ENCODE measurements around the gene ZNF511. TPM values are rescaled to one million over a fixed set of nuclear protein-coding genes. Genes with fewer than 3 reads are reported as not detected.

Gene ZNF511
- total RNA-seq, 1 experiment from 2014 or later, result 42.7 TPM

DNA sequence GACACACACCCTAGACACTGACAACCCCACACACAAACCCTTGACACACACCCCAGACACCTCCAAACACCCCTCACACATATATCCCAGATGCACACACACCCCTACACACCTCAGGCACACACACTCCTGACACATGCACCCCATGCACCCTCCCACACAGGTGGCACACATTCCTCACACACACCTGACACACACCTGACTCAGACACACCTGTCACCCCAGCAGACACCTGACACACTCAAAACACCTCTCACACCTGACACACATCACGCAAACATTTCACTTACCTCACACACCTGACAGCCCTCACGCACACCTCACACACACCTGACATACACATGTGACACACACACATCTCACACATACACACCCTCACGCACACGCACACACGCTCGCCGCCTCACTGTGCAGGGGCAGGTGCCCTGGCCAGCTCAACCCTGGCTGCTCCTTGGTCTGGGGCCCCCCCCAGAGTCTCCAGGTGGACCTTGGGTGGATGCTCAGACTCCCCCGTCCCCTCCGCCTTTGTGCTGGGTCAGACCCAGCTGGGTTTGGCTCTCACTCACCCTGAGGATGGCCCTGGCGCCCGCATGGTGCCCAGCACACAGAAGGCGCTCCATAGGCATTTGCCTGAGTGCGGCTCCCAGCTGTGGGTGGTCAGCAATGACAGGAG, 31.1 kb downstream of the ZNF511 start:
- BruUV-seq (replicated peaks), result no TSS peak
- H3K4me1 Mint-ChIP-seq (ENCODE audit: insufficient read depth, unreplicated experiment), result no peaks in the 10 kb centered on the region
- no peaks in the 10 kb centered on the region for H3K9me3 Mint-ChIP-seq (ENCODE audit: unreplicated experiment)
- H3K36me3 Mint-ChIP-seq (ENCODE audit: insufficient read depth, unreplicated experiment), result no peaks in the 10 kb centered on the region
- ChIA-PET CTCF (interaction anchor here (2.1 kb wide), 1 partner anchor 10 kb away, joined by 9 read pairs; no protein-coding TSS in a partner anchor), POLR2A (no interaction called here)
- TF ChIP-seq, protein P1, sequence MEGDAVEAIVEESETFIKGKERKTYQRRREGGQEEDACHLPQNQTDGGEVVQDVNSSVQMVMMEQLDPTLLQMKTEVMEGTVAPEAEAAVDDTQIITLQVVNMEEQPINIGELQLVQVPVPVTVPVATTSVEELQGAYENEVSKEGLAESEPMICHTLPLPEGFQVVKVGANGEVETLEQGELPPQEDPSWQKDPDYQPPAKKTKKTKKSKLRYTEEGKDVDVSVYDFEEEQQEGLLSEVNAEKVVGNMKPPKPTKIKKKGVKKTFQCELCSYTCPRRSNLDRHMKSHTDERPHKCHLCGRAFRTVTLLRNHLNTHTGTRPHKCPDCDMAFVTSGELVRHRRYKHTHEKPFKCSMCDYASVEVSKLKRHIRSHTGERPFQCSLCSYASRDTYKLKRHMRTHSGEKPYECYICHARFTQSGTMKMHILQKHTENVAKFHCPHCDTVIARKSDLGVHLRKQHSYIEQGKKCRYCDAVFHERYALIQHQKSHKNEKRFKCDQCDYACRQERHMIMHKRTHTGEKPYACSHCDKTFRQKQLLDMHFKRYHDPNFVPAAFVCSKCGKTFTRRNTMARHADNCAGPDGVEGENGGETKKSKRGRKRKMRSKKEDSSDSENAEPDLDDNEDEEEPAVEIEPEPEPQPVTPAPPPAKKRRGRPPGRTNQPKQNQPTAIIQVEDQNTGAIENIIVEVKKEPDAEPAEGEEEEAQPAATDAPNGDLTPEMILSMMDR (IDR thresholded peaks at IDR 0.05; ENCODE audit: unreplicated experiment), result no peak
- no peak for DNase-seq (ENCODE audit: unreplicated experiment)
- no peak overlapping the region for H3K4me3 Mint-ChIP-seq (ENCODE audit: unreplicated experiment)
- peaks cover 6% of the 10 kb centered on the region for H3K27me3 Mint-ChIP-seq (ENCODE audit: insufficient read depth, unreplicated experiment)
- H3K27ac Mint-ChIP-seq (ENCODE audit: low read depth, unreplicated experiment), result no peak overlapping the region
- intact Hi-C loops (cut with micrococcal nuclease), result no loop called here

DNA sequence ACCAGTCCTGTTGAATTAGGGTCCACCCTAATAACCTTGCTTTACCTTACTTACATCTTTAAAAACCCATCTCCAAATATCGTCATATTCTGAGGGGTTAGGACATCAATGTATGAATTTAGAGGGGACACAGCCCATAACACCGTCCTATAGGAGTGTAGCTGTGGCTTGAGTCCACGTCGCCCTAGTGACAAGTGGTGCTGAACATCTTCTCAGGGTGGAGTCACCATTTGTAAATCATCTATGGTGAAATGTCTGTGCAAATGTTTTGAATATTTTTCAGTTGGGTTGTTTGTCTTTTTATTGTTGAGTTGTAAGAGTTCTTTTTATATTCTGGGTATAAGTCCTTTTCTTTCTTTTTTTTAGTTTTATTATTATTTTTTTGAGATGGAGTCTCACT, 33.3 kb downstream of the ZNF511 start:
- BruUV-seq (replicated peaks), result no TSS peak
- POLR2A ChIA-PET, result no interaction called here
- no peak overlapping the region for H3K27ac Mint-ChIP-seq (ENCODE audit: low read depth, unreplicated experiment)
- H3K27me3 Mint-ChIP-seq (ENCODE audit: insufficient read depth, unreplicated experiment), result no peaks in the 10 kb centered on the region
- DNase-seq (ENCODE audit: unreplicated experiment), result no peak
- H3K4me3 Mint-ChIP-seq (ENCODE audit: unreplicated experiment), result no peak overlapping the region
- intact Hi-C loops (cut with micrococcal nuclease), result no loop called here
- H3K4me1 Mint-ChIP-seq (ENCODE audit: insufficient read depth, unreplicated experiment), result no peaks in the 10 kb centered on the region
- peaks cover 10% of the 10 kb centered on the region for H3K36me3 Mint-ChIP-seq (ENCODE audit: insufficient read depth, unreplicated experiment)
- CTCF ChIA-PET, result interaction anchor here (2.1 kb wide), 1 partner anchor 12 kb away, joined by 9 read pairs; no protein-coding TSS in a partner anchor
- TF ChIP-seq, protein P1 (IDR thresholded peaks at IDR 0.05; ENCODE audit: unreplicated experiment), result no peak
- H3K9me3 Mint-ChIP-seq (ENCODE audit: unreplicated experiment), result no peaks in the 10 kb centered on the region

DNA sequence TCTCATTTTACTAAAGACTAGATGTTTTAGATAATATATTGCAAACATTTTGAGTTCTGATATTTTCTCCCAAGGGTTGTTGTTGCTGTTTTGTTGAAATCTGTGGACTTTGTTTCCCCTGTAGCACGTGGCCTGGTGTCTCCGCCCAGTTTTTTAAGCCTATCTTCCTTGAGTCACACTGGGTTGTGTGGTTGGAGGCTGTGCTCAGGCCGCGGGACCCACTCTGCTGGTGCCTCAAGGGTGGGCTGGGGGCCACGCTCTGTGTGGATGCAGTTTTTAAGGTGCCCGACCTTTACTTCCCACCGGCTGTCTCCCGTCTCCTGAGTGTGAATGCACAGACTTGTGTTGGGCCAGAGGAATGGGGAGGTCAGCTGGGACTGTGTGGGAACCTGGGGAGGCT, 34.2 kb downstream of the ZNF511 start:
- H3K9me3 Mint-ChIP-seq (ENCODE audit: unreplicated experiment), result no peaks in the 10 kb centered on the region
- no peak overlapping the region for H3K4me3 Mint-ChIP-seq (ENCODE audit: unreplicated experiment)
- intact Hi-C loops (cut with micrococcal nuclease), result no loop called here
- H3K4me1 Mint-ChIP-seq (ENCODE audit: insufficient read depth, unreplicated experiment), result no peaks in the 10 kb centered on the region
- H3K27ac Mint-ChIP-seq (ENCODE audit: low read depth, unreplicated experiment), result no peak overlapping the region
- no TSS peak for BruUV-seq (replicated peaks)
- CTCF ChIA-PET, result no interaction called here
- peaks cover 10% of the 10 kb centered on the region for H3K36me3 Mint-ChIP-seq (ENCODE audit: insufficient read depth, unreplicated experiment)
- DNase-seq (ENCODE audit: unreplicated experiment), result no peak
- TF ChIP-seq, protein P1 (IDR thresholded peaks at IDR 0.05; ENCODE audit: unreplicated experiment), result no peak
- POLR2A ChIA-PET, result no interaction called here
- H3K27me3 Mint-ChIP-seq (ENCODE audit: insufficient read depth, unreplicated experiment), result no peaks in the 10 kb centered on the region

GRCh38 chr10:133343558-133343957, 34.8 kb downstream of the ZNF511 start:
- intact Hi-C loops (cut with micrococcal nuclease), result no loop called here
- H3K27ac Mint-ChIP-seq (ENCODE audit: low read depth, unreplicated experiment), result no peak overlapping the region
- TF ChIP-seq, protein P1 (IDR thresholded peaks at IDR 0.05; ENCODE audit: unreplicated experiment), result no peak
- H3K36me3 Mint-ChIP-seq (ENCODE audit: insufficient read depth, unreplicated experiment), result peaks cover 10% of the 10 kb centered on the region
- H3K4me1 Mint-ChIP-seq (ENCODE audit: insufficient read depth, unreplicated experiment), result no peaks in the 10 kb centered on the region
- H3K9me3 Mint-ChIP-seq (ENCODE audit: unreplicated experiment), result no peaks in the 10 kb centered on the region
- DNase-seq (ENCODE audit: unreplicated experiment), result no peak
- H3K4me3 Mint-ChIP-seq (ENCODE audit: unreplicated experiment), result no peak overlapping the region
- no TSS peak for BruUV-seq (replicated peaks)
- CTCF ChIA-PET, result interaction anchor here (0.6 to 2.1 kb wide), 2 partner anchors 14 to 516 kb away, joined by 5 to 10 read pairs; no protein-coding TSS in a partner anchor
- POLR2A ChIA-PET, result no interaction called here
- H3K27me3 Mint-ChIP-seq (ENCODE audit: insufficient read depth, unreplicated experiment), result no peaks in the 10 kb centered on the region

Measured in MCF 10A (cell line).